Suprapubic skin (tissue), 4 donors: ENCODE measurements around the gene DUSP7. TPM values are rescaled to one million over a fixed set of nuclear protein-coding genes. Genes with fewer than 3 reads are reported as not detected.
"Not testable (repeated sequence)": the region's sequence is repeated elsewhere in the genome, so short reads cannot be mapped to it uniquely, and the experiment has no call there.

Source experiments
- DNase-seq, 2 donors: peaks; one replicate each; pipeline ENCODE4 v3.0.0-alpha.2; 2019; ENCODE audit warnings: low spot score in 2 of 2
- H3K27ac ChIP-seq: fragments of 200-600 bp; sonication (generic); one replicate; pipeline ENCODE4 v1.5.1; 2019
- H3K27me3 ChIP-seq: fragments of 200-600 bp; sonication (generic); one replicate; pipeline ENCODE4 v1.5.1; 2019
- H3K36me3 ChIP-seq: fragments of 200-600 bp; sonication (generic); one replicate; pipeline ENCODE4 v1.5.1; 2019
- H3K4me1 ChIP-seq: fragments of 200-600 bp; sonication (generic); one replicate; pipeline ENCODE4 v1.5.1; 2019
- H3K4me3 ChIP-seq: fragments of 200-600 bp; sonication (generic); one replicate; pipeline ENCODE4 v1.5.1; 2019; ENCODE audit warnings: mild to moderate bottlenecking
- H3K9me3 ChIP-seq: fragments of 200-600 bp; sonication (generic); one replicate; pipeline ENCODE4 v1.5.1; 2019
- EP300 ChIP-seq: sonication (generic); formaldehyde crosslinking; IDR thresholded peaks from one replicate; pipeline ENCODE4 v1.6.1; 2017; ENCODE audit warnings: antibody characterized with exemption
- POLR2A ChIP-seq, 2 donors: fragments of 450-650 bp; IDR thresholded peaks; one replicate each; pipeline ENCODE4 v1.6.1; 2017; ENCODE audit warnings: antibody characterized with exemption in 2 of 2, mild to moderate bottlenecking in 2 of 2, moderate library complexity in 2 of 2
- POLR2AphosphoS5 ChIP-seq, 3 donors: sonication (generic); formaldehyde crosslinking; IDR thresholded peaks; one replicate each; pipeline ENCODE4 v1.6.1; 2017; ENCODE audit warnings: antibody characterized with exemption in 3 of 3
- WGBS: methylation state at CpG from one replicate; pipeline ENCODE4 v1.1.5; 2018; 5-methylcytosine and 5-hydroxymethylcytosine counted together
- total RNA-seq, 4 donors: library from RNA; depleted of rRNA; stranded (reverse); fragments of >200 nt; gene quantifications; one replicate each; pipeline ENCODE4 v1.1.0, GENCODE V29; 2016
- TF ChIP-seq, protein P1 (sequence below), 2 donors: fragments of 200-600 bp in 1 of 2; fragments of 450-650 bp in 1 of 2; sonication (generic) in 1 of 2; IDR thresholded peaks; one replicate each; pipeline ENCODE4 v1.5.1; 2016 to 2019; ENCODE audit warnings: antibody characterized with exemption in 2 of 2, mild to moderate bottlenecking in 1 of 2, moderate library complexity in 1 of 2

DUSP7 gene
- total RNA-seq, 4 donors from 2014 or later, result 91.1 to 190 (median 146) TPM

DNA sequence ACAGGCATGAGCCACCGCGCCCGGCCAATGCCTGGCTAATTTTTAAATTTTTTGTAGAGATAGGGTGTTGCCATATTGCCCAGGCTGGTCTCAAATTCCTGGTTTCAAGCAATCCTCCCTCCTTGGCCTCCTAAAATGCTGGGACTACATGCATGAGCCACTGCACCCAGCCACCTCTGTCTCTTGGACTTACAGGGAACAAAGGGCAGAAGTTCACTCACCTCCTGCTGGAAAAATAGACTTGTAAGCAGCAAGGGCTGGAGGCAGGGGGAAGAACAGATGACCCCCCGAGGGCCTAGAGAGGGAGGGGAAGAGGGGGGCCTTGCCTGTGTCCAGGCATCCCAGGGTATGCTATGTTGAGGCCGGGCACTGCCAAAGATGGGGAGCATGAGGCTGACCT is 22.2 kb downstream of the DUSP7 start:
- no peaks in the 10 kb centered on the region for H3K36me3 ChIP-seq
- H3K27ac ChIP-seq, result no peak overlapping the region
- TF ChIP-seq POLR2AphosphoS5 (IDR thresholded peaks at IDR 0.05) (no peak), EP300 (no peak), POLR2A (IDR thresholded peaks at IDR 0.05) (no peak)
- TF ChIP-seq, protein P1, sequence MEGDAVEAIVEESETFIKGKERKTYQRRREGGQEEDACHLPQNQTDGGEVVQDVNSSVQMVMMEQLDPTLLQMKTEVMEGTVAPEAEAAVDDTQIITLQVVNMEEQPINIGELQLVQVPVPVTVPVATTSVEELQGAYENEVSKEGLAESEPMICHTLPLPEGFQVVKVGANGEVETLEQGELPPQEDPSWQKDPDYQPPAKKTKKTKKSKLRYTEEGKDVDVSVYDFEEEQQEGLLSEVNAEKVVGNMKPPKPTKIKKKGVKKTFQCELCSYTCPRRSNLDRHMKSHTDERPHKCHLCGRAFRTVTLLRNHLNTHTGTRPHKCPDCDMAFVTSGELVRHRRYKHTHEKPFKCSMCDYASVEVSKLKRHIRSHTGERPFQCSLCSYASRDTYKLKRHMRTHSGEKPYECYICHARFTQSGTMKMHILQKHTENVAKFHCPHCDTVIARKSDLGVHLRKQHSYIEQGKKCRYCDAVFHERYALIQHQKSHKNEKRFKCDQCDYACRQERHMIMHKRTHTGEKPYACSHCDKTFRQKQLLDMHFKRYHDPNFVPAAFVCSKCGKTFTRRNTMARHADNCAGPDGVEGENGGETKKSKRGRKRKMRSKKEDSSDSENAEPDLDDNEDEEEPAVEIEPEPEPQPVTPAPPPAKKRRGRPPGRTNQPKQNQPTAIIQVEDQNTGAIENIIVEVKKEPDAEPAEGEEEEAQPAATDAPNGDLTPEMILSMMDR (IDR thresholded peaks at IDR 0.05), result no peak
- H3K4me3 ChIP-seq, result no peak overlapping the region
- DNase-seq, result no peak
- H3K27me3 ChIP-seq, result no peaks in the 10 kb centered on the region
- WGBS, result 90% methylated on average over 5 of the region's 5 CpGs
- H3K4me1 ChIP-seq, result peaks cover 58% of the 10 kb centered on the region
- H3K9me3 ChIP-seq, result no peaks in the 10 kb centered on the region

DNA sequence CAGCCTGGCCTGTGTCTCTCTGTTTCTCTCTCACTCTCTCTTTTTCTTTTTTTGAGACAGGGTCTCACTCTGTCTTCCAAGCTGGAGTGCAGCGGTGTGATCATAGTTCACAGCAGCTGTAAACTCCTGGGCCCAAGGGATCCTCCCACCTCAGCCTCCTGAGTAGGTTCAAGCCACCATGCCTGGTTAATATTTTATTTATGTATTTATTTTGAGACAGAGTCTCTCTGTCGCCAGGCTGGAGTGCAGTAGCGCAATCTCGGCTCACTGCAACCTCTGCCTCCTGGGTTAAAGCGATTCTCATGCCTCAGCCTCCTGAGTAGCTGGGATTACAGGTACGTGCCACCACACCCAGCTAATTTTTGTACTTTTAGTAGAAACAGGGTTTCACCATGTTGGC is 22.6 kb downstream of the DUSP7 start:
- H3K27me3 ChIP-seq, H3K9me3 ChIP-seq, H3K36me3 ChIP-seq, H3K27ac ChIP-seq, DNase-seq, H3K4me3 ChIP-seq: not testable (repeated sequence)
- WGBS, result 83% methylated on average over 6 of the region's 6 CpGs
- H3K4me1 ChIP-seq, result peaks cover 58% of the 10 kb centered on the region

DNA sequence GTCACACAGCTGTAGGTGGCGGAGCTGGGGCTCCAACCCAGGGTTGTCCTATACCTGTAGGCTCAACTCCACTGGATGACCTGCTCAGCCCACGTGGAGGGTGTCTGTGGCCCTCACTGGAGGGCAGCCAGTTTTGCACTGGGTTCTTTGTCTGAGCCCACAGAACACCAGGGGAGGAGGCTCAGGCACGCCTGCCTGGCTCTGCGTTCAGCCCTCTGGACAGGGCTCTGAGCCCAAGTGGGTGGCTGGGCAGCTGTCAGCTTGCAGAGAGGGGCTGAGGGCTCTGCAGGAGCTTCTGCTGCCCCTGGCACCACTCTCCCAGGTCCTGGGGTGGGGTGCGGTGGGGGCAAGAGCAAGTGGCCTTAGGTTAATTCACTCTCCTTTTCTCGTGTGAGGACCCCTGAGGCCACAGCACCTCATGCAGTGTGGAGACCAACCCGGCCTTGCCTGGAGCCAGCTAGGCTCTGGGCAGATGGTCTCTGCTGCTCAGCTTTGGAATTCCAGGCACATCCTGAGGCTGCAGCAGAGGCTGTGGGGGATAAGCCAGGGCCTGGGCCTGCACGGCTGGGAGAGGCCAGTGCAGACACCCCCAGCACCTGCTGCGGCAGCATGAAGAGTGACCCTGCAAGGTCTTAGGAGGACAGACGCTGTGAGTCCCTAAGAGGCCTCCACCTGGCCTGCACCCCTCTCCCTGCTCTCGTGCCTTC is 23.5 kb downstream of the DUSP7 start:
- 44% methylated on average over 5 of the region's 11 CpGs for WGBS
- H3K27me3 ChIP-seq, result no peaks in the 10 kb centered on the region
- no peaks in the 10 kb centered on the region for H3K36me3 ChIP-seq
- DNase-seq, result no peak
- H3K4me1 ChIP-seq, result peaks cover 51% of the 10 kb centered on the region
- no peak for TF ChIP-seq POLR2A (IDR thresholded peaks at IDR 0.05)
- no peak for TF ChIP-seq EP300
- TF ChIP-seq, protein P1 (IDR thresholded peaks at IDR 0.05), result no peak
- TF ChIP-seq POLR2AphosphoS5 (IDR thresholded peaks at IDR 0.05), result no peak
- no peaks in the 10 kb centered on the region for H3K9me3 ChIP-seq
- H3K27ac ChIP-seq, result no peak overlapping the region
- H3K4me3 ChIP-seq, result no peak overlapping the region

DNA sequence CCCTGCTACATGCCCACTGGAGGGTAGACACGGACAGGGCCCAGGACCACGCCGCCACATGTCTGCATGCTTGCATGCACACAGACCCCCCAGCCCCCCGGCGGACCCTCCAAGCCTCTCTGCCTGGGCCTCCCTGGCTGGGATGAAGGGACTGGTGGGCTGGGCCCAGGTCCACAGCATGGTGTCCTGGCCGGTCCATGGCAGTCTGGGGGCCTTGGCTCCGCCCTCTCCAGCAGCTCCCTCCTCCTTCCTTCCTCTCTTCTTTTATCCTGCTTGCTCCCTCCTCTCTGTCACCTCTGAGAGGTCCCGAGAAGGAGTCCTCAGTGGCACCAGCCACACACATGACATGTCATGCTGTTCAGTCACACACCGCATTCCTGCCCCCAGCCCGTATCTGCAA is 24.5 kb downstream of the DUSP7 start:
- Histone ChIP-seq H3K4me1 (peaks cover 42% of the 10 kb centered on the region), H3K9me3 (no peaks in the 10 kb centered on the region)
- no peak for DNase-seq

DNA sequence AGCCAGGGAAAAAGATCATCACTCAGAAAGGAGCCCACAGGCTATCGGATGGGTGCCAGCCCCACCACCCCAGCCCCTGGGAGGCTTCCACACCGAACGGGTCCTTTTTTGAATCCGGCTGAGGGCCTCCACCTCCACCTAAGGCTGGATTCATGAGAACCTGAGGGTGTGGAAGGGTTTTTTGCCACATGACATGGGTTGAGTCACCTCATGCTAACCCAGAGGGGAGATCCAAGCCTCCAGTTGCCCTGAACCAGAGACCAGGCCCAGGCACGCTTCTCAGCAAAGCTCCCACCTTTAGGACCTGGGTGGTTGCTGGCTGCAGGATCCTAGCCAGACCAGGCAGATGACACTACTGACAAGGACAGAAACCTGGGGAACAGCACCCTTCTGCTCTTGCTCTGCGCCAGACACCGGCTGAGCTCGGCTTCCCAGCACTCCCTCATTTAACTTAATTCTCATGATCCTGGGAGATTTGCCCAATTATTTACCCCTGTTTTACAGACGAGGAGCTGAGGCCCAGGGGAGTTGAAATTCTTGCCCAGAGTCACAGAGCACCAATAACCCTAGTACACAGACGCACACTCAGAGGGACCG is 25.6 kb downstream of the DUSP7 start:
- H3K4me3 ChIP-seq, result no peak overlapping the region
- no peak for DNase-seq
- 62% methylated on average over 9 of the region's 11 CpGs for WGBS
- peaks cover 33% of the 10 kb centered on the region for H3K4me1 ChIP-seq
- no peaks in the 10 kb centered on the region for H3K36me3 ChIP-seq
- H3K27ac ChIP-seq, result no peak overlapping the region
- no peaks in the 10 kb centered on the region for H3K9me3 ChIP-seq
- no peak for TF ChIP-seq POLR2A (IDR thresholded peaks at IDR 0.05)
- no peak for TF ChIP-seq EP300
- TF ChIP-seq POLR2AphosphoS5 (IDR thresholded peaks at IDR 0.05), result no peak
- TF ChIP-seq, protein P1 (IDR thresholded peaks at IDR 0.05), result no peak
- no peaks in the 10 kb centered on the region for H3K27me3 ChIP-seq

More for the DNA sequence above, 24.5 kb downstream of the DUSP7 start:
- Histone ChIP-seq H3K27me3 (no peaks in the 10 kb centered on the region), H3K27ac (no peak overlapping the region), H3K36me3 (no peaks in the 10 kb centered on the region), H3K4me3 (no peak overlapping the region)
- 91% methylated on average over 10 of the region's 10 CpGs for WGBS
- TF ChIP-seq POLR2A (IDR thresholded peaks at IDR 0.05) (no peak), EP300 (no peak)

DNA sequence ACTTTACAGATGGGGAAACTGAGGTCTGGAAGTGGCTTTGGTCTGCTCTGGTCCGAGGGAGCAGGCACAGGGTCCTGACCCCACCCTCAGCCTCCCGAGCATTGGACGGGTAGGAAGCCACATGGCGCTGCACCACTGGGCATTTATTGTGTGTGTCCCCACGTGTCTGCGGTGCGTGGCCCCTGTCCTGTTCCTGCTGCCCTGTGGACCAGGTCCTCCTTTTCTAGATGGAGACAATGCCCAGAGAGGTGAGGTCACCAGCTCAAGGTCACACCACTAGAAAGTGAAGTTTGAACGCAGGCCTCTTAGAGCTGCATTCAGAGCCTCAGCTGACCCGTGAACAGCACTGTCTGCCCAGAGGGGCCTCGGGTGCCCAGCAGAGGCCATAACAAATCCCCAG is 26.8 kb downstream of the DUSP7 start:
- Histone ChIP-seq H3K9me3 (no peaks in the 10 kb centered on the region), H3K4me1 (peaks cover 32% of the 10 kb centered on the region), H3K27me3 (no peaks in the 10 kb centered on the region), H3K27ac (no peak overlapping the region), H3K4me3 (no peak overlapping the region), H3K36me3 (no peaks in the 10 kb centered on the region)
- WGBS, result 92% methylated on average over 10 of the region's 10 CpGs
- TF ChIP-seq POLR2AphosphoS5 (IDR thresholded peaks at IDR 0.05) (no peak), POLR2A (IDR thresholded peaks at IDR 0.05) (no peak), EP300 (no peak)
- TF ChIP-seq, protein P1 (IDR thresholded peaks at IDR 0.05), result no peak
- DNase-seq, result no peak
